Stimulated activated CD8-positive, alpha-beta memory T cell treated with anti-CD3 and anti-CD28 coated beads, Interleukin-15, amount 100 ng/mL, for 4 hours (primary cell): Measurements from ENCODE around the gene SH3BP4.

ENCODE experiments used
- DNase-seq, 2 donors: peaks; one replicate each; pipeline ENCODE4 v3.0.0-alpha.2; 2020; ENCODE audit warnings: low read depth in 2 of 2

Gene SH3BP4

DNA sequence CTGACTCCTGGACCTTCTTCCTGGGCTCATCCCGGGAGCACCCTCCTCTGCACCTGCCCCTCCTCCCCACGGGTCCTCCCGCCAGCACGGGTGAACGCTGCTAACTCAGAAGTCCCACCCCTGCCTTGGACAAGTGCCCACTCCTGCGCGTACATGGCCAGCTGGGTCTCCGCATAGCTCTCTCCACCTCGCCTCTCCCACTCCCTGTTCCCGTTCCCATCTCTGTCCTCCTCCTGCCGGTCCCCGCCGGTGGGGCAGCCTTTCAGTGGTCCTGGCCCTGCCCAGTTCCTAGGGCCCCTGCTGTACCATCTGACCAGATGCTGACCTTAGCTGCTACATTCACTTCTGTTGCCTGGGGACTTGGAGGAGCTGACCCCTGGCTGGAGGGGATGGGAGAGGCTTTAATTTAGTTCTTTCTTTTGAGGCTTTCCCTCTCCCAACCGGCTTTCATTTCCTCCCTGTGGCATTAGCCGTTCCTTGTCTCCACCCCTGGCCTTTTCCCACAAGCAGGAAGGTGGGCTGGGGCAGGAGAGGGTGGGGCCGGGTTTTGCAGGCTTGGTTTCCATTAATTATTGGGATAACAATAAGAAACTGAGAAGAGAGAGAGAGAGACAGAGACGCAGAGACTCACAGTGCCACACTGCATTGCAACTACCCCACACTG is 136.1 kb downstream of the SH3BP4 start:
- no peak for DNase-seq

DNA sequence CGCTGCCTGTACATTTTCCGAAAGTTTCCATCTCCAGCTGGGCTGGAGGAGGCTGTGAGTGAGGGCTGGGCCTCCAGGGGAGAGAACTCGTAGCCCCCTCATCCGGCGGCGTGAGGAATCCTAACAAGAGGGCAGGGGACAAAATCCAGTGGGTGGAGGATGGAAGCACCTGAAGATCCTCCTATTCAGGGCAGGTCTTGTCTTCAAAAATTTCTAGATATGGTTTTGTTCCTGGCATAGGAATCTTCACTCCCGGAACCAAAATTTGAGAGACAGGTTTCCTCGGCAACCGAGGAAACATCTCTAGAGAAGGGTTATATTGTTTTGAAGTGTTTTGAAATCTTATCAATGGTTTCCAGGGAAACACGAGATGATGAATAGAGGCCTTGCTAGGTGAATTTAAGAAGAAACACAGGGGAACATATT is 136.7 kb downstream of the SH3BP4 start:
- no peak for DNase-seq

DNA sequence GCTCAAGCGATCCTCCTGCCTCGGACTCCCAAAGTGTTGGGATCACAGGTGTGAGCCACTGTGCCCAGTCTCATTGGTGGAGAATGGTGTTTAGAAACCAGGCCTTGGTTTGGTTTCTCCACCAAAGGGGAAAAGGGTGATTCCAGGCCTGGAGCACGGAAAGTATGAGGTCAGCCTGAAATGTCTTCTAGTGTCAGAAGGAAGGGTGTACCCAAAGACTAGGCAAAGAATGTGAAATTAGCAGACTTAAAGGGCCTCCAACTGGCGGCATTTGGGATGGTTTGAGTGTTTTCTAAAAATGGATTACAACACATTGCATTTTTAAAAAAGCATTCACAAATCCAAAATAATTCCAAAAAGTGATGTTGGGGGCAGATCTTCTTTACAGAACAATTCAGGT is 139.6 kb downstream of the SH3BP4 start:
- DNase-seq = no peak

GRCh38 chr2:235091983-235092382 is 140.2 kb downstream of the SH3BP4 start:
- no peak for DNase-seq

GRCh38 chr2:235092433-235093223 is 140.8 kb downstream of the SH3BP4 start:
- no peak for DNase-seq

GRCh38 chr2:235094457-235094856 is 142.6 kb downstream of the SH3BP4 start:
- no peak for DNase-seq

DNA sequence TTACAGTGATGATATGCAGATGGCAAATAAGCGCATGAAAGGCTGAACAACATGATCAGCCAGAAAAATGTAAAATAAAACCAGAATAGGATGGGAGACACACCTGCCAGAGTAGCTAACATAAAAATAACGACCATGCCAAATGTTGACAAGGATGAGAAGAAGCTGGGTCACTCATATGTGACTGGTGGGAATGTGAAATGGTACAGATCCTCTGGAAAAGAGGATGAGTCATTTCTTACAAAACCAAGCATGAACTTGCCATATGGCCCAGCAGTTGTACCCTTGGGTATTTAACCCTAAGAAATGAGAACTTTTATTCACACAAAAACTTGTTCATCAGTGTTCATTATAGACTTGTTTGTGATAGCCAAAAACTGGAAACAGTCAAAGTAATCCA is 143.8 kb downstream of the SH3BP4 start:
- DNase-seq = no peak

DNA sequence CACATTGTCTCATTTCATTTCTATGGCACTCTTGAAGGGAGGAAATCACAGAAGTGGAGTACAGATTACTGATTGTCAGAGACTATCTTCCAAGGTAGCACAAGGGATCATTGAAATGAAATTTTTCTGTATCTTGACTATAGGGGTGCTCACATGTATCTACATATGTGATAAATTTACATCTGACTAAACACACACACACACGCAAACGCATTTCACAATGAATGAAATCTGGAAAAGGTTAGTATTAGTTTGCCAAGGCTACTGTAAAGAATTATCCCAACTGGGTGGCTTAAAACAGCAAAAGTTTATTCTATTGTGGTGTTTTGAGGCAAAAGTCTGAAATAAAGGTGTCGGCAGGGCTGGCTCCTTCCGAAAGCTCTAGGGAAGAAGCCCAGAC is 144.6 kb downstream of the SH3BP4 start:
- DNase-seq = no peak

DNA sequence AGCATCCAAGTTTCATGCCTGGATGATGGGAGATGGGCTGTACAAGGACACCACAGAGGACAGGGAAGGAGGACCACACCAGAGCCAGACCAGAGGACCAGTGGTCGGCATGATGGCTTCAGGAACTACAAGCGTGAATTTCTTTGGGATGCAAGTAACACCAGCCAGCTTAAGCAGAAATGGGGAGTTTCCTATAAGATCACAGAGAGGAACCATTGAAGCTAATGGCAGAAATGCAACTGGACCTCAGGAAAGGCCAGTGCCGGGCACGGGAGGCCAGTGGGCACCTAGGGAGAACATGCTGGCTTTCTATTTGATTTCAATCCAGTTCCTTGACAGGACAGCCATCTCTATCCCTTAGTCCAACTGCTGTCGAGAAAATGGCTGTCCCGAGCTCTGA is 145.4 kb downstream of the SH3BP4 start:
- DNase-seq = no peak

- no peak for DNase-seq
Measured at GRCh38 chr2:235098269-235098668, 146.5 kb downstream of the SH3BP4 start.

GRCh38 chr2:235098736-235099494 is 147.1 kb downstream of the SH3BP4 start:
- DNase-seq = no peak

GRCh38 chr2:235102896-235103295 is 151.1 kb downstream of the SH3BP4 start:
- no peak for DNase-seq
